HG02588 (cell line): ENCODE data around the gene SH3BP4.
"Not testable (repeated sequence)": the region's sequence is repeated elsewhere in the genome, so short reads cannot be mapped to it uniquely, and the experiment has no call there.

Experiments
- ATAC-seq: cut with Tn5 transposase; IDR thresholded peaks from one replicate; pipeline ENCODE4 v1.9.1; 2021; ENCODE audit warnings: mild to moderate bottlenecking, moderate library complexity; ENCODE audit not compliant: unreplicated experiment

Gene SH3BP4

GRCh38 chr2:235010117-235010714, 58.4 kb downstream of the SH3BP4 start:
- ATAC-seq: no peak

GRCh38 chr2:235011607-235011928, 59.8 kb downstream of the SH3BP4 start:
- ATAC-seq: no peak

GRCh38 chr2:235011929-235012631, 60.3 kb downstream of the SH3BP4 start:
- no peak for ATAC-seq

- no peak for ATAC-seq
Observed at GRCh38 chr2:235017441-235017840, 65.6 kb downstream of the SH3BP4 start.

GRCh38 chr2:235018838-235019237, 67.0 kb downstream of the SH3BP4 start:
- no peak for ATAC-seq

- not testable (repeated sequence) for ATAC-seq
Observed at GRCh38 chr2:235020141-235020540, 68.3 kb downstream of the SH3BP4 start.

- no peak for ATAC-seq
Observed at GRCh38 chr2:235021752-235022151, 69.9 kb downstream of the SH3BP4 start.

GRCh38 chr2:235024191-235024860, 72.5 kb downstream of the SH3BP4 start:
- ATAC-seq: no peak

GRCh38 chr2:235024931-235025773, 73.3 kb downstream of the SH3BP4 start:
- no peak for ATAC-seq

- ATAC-seq: no peak
Observed at GRCh38 chr2:235025800-235026536, 74.2 kb downstream of the SH3BP4 start.

- ATAC-seq: no peak
Observed at GRCh38 chr2:235026649-235027557, 75.1 kb downstream of the SH3BP4 start.

- no peak for ATAC-seq
Observed at GRCh38 chr2:235027558-235028214, 75.9 kb downstream of the SH3BP4 start.

- no peak for ATAC-seq
Observed at GRCh38 chr2:235028646-235029045, 76.8 kb downstream of the SH3BP4 start.

GRCh38 chr2:235029054-235029453, 77.2 kb downstream of the SH3BP4 start:
- no peak for ATAC-seq

GRCh38 chr2:235030126-235030525, 78.3 kb downstream of the SH3BP4 start:
- ATAC-seq: no peak

- no peak for ATAC-seq
Observed at GRCh38 chr2:235030936-235031335, 79.1 kb downstream of the SH3BP4 start.

- no peak for ATAC-seq
Observed at GRCh38 chr2:235031686-235032373, 80.0 kb downstream of the SH3BP4 start.

- ATAC-seq: no peak
Observed at GRCh38 chr2:235032466-235032865, 80.6 kb downstream of the SH3BP4 start.

GRCh38 chr2:235032949-235033348, 81.1 kb downstream of the SH3BP4 start:
- ATAC-seq: no peak
